NCI-H524 (cell line): Measurements from ENCODE around the gene TSHZ1.

Source experiments
- DNase-seq, 2 experiments: peaks; one replicate each; lab custom pipeline; 2025; lab: John Stamatoyannopoulos, UW

The TSHZ1 gene

GRCh38 chr18:75269124-75269680 lies 58.6 kb downstream of the TSHZ1 start:
- DNase-seq, result peak; percentile 79 to 88

- peak; percentile 40 to 72 for DNase-seq
These were observed 59.1 kb downstream of the TSHZ1 start for GRCh38 chr18:75269696-75270095.

- no peak for DNase-seq
These were observed 61.4 kb downstream of the TSHZ1 start for GRCh38 chr18:75271952-75272351.

GRCh38 chr18:75273817-75274216 lies 63.2 kb downstream of the TSHZ1 start:
- no peak for DNase-seq

- DNase-seq, result no peak
These were observed 64.6 kb downstream of the TSHZ1 start for GRCh38 chr18:75275226-75275625.

GRCh38 chr18:75276818-75277609 lies 66.4 kb downstream of the TSHZ1 start:
- DNase-seq, result no peak

GRCh38 chr18:75277610-75277928 lies 67.0 kb downstream of the TSHZ1 start:
- DNase-seq, result no peak

GRCh38 chr18:75279381-75279780 lies 68.8 kb downstream of the TSHZ1 start:
- no peak for DNase-seq

GRCh38 chr18:75280427-75281280 lies 70.1 kb downstream of the TSHZ1 start:
- DNase-seq, result no peak

GRCh38 chr18:75282746-75283145 lies 72.1 kb downstream of the TSHZ1 start:
- DNase-seq, result no peak

GRCh38 chr18:75283731-75284130 lies 73.1 kb downstream of the TSHZ1 start:
- DNase-seq, result no peak

- DNase-seq, result no peak
These were observed 74.0 kb downstream of the TSHZ1 start for GRCh38 chr18:75284566-75284965.

- no peak for DNase-seq
These were observed 75.3 kb downstream of the TSHZ1 start for GRCh38 chr18:75285876-75286275.

GRCh38 chr18:75287006-75287405 lies 76.4 kb downstream of the TSHZ1 start:
- DNase-seq, result no peak

- DNase-seq, result no peak
These were observed 77.1 kb downstream of the TSHZ1 start for GRCh38 chr18:75287700-75288099.

GRCh38 chr18:75289761-75290160 lies 79.2 kb downstream of the TSHZ1 start:
- DNase-seq, result no peak

GRCh38 chr18:75290737-75291358 lies 80.3 kb downstream of the TSHZ1 start:
- no peak for DNase-seq

- DNase-seq, result no peak
These were observed 80.9 kb downstream of the TSHZ1 start for GRCh38 chr18:75291460-75291859.

GRCh38 chr18:75293591-75293990 lies 83.0 kb downstream of the TSHZ1 start:
- no peak for DNase-seq

GRCh38 chr18:75297731-75298130 lies 87.1 kb downstream of the TSHZ1 start:
- DNase-seq, result no peak

- DNase-seq, result no peak
These were observed 94.3 kb downstream of the TSHZ1 start for GRCh38 chr18:75304678-75305557.

- no peak for DNase-seq
These were observed 95.4 kb downstream of the TSHZ1 start for GRCh38 chr18:75305984-75306383.
